ENCODE results near the gene ABR.
"Not testable (repeated sequence)": the region's sequence is repeated elsewhere in the genome, so short reads cannot be mapped to it uniquely, and the experiment has no call there.

Gene ABR

DNA sequence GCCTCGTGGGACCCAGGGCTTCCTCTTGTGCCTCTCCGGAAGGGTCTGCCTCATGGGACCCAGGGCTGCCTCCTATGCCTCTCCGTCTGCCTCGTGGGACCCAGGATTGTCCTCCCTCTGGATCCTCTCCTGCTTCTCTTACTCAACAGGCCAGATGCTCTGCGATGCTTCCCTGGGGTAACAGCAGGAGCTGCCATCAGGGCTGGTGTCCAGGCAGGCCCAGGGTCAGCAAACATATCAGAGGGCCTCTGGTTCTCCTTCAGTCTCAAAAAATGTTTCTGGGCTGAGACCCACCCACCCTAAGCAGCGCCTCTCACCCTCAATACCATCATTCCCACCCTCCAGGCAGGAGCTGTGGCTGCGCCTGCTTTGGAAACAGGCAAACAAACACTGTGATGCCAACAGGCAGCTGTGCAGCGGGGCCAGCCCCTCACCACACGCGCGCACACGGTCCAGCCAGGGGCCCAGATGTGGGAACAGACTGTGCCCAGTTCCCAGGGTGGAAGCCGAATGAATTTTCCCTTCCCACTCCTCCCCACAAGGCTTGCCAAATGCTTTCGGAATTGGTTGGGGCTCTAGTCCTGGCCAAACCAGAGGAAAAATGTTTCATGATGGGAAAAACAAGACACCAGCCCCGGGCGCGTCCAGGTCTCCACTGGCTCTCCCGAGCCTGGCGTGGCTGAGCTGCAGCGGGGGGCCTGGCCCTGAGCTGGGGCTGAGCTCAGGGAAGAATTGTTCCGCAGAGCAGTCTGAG is 171.6 kb downstream of the ABR start:
- no peak for DNase-seq (ENCODE audit: low read depth)

DNA sequence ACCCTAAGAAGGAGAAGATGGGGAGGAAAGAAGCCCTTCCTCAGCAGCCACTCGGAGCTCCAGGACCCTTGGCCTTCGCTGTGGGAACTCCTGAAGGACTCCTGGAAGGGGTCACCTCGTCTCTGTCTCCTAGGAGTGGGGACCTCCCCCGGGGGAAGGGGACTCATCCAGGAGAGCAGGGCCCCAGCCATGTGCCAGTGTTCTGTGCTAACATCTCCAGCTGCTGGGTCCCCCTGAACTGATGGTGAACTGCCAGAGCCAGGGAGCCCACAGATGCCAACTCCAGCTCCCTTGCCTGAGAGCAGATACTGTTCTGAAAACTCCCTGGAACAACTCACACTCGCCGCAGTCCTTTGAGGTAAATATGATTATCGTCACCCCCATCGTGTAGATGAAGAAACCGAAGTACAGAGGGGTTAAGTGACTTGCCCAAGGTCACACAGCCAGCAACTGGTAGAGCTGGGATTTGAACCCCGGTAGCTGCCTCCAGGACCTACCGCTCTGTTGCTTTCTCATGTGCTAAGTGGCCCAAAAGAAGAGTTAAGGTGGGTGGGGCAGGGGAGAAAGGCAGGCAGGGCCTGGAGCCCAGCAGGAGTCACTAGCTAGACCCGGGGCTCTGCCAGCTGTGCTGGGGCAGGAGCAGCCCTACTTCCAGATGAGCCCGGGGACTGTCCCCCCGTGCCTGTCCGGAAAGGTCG is 172.3 kb downstream of the ABR start:
- DNase-seq (ENCODE audit: low read depth), result no peak

DNA sequence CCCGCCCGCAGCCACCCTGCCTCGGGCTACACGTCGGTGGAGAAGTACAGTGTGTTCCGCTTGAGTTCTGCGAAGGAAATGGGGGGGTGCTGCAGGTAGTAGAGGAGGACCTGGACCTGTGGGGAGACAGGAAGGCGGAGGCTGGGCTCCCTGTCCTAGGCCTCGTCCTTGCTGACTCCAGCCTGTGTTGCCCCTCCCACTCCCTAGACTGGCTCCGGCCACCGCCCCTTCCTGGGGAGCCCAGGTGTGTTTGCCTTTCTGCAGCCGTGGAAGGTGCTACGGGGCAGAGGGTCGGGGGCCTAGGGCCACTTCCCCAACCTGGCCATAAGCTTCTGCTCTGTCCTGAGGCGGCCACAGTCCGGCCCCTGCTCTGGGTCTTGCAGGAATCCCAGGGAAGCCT is 173.7 kb downstream of the ABR start:
- DNase-seq (ENCODE audit: low read depth), result no peak

DNA sequence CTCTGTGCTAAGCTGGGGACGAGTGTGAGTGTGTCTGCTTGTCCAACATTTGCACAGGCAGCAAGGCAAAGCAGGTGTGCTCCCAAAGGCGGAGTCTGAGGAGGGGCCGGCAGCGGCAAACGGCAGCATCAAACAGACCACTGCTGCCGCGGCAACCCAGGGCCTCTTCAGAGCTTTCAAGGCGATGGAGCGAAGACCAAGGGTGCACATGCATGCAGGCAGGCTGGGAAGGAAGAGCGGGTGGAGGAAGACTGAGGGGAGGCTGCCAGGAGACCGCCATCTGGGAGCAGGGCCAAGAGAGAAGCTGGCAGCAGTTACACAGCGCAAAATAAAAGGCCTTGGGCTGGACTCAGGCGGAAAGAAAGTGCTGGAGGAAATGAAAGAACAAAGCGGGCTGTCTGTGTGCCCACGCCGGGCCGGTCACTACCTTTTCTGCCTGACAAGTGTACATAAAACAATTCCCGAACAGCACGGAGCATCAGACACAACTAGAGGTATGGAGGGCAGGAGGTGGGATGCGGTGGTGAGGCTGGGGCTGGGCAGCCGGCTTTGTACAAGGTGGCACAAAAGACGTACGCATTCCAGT is 174.3 kb downstream of the ABR start:
- no peak for DNase-seq (ENCODE audit: low read depth)

DNA sequence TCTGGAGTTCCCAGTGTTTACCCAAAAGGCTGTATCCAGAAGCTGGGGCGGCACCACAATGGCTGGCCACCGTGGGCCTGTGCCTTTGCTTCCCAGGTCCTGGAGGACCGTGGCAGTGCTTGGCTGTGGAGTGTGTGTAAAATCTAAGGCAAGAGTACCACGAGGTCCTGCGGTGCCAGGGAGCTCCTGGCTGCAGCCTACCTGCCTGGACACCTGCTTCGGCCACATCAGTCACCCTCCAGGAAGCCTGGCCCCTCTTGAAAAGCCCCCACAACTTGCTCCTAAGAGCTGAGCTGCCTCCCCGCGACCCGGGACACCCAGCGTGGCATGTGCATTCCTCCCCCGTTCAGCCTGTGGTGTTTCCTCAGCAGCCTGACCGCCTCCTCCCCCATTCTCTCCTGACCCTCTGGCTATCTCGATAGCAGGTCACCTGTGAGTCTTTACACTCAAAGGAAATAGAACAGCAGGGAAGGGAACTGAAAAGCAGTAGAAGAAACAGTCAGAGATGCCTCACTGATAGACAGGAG is 174.9 kb downstream of the ABR start:
- no peak for DNase-seq (ENCODE audit: low read depth)

DNA sequence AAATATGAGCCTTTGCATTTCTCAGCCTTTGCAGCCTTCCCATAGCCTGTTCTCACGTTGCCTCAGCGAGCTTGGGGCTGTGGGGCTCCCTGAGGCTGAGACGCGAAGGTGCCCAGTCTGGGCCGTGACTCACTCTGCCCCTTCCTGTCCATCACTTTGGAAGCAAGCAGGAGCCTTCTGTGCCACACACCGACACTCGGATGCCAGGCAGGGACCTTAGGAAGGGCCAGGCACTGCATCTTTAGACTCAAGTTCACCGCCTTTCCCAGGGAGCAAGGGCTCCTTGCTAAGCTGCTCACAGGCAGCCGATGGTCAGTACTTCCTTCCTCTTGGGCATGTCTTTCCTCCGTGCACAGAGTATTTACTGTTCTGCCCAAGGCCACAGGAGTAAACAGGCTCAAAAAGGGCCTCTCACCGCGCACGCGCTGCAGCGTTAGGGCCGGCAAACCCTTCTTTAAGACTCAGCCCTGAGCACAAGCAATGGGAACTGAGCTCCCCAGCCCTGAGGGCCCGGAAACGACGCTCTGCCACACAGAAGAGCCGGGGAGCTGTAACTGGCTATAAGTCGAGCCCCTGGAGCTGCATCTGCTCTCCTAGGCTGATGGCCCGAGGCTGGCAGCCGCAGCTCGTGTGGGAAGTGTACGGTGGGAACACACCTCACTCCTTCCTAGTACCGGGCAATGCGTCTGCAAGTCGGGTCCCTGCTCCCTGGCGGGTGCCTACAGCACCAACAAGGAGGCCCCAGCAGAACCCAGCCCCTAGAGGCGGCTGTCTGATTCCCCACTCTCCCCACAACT is 175.6 kb downstream of the ABR start:
- no peak for DNase-seq (ENCODE audit: low read depth)

DNA sequence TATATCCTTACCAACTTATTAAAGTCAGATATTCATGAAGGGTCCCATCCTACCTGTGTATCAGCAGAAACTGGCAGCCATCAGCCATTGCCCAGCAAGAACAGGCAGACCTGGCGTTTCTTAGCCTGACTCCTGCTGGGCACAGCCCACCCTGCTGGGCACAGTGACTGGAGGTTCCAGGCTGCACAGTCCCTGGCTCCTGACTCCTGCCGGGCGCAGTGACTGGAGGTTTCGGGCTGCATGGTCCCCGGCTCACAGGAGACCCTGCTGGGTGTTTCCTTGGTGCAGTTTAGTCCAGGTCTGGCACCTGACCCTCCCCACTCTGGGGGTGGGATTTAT is 176.2 kb downstream of the ABR start:
- DNase-seq (ENCODE audit: low read depth), result no peak

DNA sequence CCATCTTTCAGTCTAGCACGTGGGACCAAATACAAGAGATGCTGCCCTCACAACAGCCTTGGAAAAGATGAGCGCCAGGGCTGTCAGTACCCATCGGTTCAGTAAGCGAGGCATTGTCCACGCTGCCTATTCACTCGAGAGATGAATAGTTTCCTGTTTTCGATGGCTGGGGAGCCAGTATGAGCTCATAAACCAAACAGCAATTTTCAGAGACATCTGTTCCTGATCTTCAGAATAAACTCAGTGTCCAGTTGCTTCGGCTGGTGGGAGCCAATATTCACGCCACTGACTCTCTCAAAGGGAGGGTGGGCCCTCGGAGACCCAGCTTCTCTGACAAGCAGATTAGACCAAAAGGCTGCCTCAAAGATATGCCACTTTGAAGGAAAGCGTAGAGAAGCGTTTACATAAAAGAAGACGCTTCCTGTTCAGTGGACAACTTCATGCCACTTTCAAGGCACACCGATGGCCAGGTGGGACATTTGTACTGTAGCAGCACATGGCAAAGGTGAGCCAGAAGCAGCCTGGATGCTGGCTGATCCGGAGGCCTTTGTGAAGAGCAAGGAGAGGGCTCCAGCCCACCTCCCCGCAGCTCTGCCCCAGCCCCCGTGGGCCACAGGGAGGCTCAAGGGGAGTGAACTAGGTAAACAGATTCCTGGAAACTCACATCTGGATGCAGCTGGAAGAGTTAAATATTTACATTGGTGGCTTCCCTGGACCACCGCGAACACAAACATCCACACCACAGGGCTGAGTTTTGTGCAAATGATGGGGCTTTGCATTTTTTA is 176.8 kb downstream of the ABR start:
- no peak for DNase-seq (ENCODE audit: low read depth)

DNA sequence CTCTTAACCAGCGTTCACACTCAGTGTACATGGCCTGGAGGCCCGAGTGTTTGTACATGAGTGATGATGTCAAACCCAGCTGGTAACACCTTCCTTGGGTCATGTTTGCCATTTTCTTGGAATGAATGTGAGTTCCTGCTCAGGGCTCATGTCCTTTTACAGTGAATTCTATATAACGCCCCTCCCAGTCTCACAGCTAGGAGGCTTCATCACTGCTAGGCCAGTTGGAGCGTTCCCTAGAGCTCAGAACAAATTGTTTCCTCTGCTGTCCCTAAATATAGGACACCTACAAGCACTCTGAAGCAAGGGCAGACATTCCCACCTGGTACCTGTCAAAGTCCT is 177.4 kb downstream of the ABR start:
- DNase-seq (ENCODE audit: low read depth), result no peak

DNA sequence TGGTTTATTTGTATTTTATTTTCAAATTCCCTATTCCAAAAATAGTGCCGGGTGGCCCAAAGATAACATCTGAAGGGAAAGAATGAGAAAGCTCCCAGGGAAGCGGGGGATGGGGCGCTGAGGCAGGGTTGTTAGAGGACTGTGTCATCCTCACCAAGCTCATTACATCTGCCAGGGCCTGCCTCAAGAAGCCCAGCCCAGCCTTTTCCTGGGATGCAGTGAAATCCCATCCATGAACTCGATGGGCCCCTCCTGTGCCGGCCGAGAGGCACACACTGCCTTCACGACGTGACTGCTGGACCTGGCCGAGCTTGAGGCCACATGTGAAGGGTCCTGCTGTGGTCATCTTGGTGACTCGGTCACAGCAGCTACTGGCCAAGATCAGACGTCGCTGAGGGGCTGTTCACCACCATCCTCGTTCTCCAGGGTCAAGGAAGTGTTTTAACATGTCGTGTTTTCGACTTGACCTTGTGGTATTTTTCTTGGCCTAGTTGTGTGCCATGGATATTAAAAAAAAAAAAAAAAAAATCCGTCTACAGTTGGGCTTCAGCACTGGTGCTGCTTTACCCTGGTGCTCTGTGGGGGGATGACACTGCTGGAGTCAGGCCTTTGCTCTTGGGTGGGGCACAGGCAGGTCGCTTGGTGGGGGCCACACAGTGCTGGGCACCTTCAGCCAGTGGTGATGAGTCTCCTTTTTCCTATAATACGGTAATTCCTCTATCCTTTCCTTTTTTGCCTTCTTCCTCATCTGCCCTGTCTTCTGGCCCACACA is 178.0 kb downstream of the ABR start:
- DNase-seq (ENCODE audit: low read depth), result no peak

DNA sequence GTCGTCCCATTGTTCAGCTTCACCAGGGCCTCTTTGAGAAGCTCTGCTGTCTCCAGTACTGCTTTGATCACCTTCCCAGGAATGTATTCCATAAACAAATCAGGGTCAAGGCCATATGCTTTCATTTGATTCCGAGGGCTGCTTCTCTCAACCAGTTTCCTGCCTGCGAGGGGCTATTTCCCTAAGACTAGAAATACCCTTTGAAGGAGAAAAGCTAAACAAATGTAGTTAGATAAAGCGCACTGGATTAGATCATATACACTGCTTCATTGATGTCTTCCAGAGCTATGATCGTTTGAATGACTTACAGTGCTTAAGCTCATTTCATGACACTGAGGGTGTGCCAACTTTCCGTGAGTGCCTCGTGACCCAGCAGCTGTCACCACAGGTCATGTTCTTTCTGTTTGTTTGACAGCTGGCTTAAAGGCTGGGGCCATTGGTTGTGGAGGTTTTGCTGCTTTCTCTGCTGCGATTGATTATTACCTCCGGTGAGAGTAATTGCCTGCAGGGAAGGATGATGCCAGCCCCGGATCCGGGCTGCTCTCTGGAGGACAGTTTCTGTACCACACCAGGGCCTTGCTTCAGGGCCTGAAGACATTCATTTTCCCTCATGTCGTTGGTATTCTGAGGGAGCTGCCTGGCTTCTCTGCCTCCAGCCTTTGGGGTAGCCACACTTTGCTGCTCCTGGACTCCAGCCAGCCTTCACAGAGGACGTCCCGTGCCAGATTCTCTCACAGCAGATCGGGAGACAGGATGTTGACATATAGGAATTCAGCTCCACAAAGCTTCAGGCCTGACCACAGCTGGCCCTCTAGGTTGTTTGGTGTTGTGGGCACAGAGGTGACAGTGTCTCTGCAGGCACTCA is 179.0 kb downstream of the ABR start:
- no peak for DNase-seq (ENCODE audit: low read depth)

DNA sequence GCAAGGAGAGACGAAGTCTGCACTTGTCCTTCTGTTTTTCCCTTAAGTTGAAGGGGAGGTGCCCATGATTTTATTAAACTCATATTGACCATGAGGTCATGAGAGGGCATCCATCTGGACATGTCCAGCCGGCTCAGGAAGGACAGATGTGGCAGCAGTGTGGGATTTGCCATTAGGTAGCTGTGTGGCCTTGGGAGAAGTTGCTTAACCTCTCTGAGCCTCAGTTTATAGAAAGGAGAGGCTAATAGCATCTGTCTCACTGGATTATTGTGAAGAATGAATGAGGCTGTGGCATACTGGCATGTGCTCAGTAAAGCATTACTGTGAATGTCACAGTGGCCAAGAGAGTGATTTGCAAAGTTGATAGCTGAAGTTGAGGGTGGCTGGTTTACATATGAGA is 181.7 kb downstream of the ABR start:
- no peak for DNase-seq (ENCODE audit: low read depth)

DNA sequence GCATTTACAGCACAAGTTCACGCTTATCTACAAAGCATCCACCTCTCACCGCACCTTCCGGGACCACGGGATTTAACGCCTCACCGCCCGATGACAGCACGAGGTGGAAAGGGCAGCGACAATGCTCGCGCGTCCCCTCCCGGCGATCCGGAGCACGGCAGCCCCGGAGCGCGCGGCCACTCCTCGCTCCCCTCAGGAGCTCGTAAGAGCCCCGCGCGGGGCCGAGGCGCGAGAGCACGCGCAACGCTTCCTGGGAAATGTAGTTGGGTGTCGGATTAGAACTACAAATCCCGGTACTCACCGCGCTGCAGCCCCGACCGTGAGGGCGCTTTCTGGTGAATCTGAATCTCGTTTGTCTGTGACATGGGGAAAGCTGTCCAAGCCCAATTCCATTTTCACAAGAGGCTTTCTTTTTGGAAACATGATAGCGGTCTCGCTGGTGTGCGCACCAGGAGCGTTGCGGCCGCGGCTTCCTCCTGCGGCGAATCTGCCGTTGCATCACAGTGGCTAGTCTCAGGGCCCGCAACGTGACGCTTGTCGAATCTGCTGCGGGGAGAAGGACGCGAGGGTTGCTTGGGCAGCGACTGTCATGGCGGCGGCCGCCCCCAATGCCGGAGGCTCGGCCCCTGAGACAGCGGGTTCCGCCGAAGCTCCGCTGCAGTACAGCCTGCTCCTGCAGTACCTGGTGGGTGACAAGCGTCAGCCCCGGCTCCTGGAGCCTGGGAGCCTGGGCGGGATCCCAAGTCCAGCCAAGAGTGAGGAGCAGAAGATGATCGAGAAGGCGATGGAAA is 183.0 kb downstream of the ABR start, which contains the start of gene TIMM22:
Gene TIMM22, plus strand, starts transcription at position 576 of the 791 bp plus-strand sequence. Its CDS starts 14 bp downstream, at position 590.
- peak; percentile 82 for DNase-seq (ENCODE audit: low read depth)

DNA sequence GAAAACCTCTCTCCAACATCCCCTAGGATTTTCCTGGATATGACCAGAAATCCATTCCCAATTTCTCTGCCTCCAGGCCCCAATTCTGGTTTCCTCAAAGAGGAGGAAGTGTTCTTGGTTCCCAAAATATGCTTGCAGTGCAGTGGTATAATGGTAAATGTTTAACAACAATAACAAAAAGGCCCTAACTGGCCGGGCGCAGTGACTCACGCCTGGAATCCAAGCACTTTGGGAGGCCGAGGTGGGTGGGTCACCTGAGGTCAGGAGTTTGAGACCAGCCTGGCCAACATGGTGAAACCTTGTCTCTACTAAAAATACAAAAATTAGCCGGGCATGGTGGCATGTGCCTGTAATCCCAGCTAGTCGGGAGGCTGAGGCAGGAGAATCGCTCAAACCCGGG is 184.5 kb downstream of the ABR start:
- DNase-seq (ENCODE audit: low read depth), result not testable (repeated sequence)

DNA sequence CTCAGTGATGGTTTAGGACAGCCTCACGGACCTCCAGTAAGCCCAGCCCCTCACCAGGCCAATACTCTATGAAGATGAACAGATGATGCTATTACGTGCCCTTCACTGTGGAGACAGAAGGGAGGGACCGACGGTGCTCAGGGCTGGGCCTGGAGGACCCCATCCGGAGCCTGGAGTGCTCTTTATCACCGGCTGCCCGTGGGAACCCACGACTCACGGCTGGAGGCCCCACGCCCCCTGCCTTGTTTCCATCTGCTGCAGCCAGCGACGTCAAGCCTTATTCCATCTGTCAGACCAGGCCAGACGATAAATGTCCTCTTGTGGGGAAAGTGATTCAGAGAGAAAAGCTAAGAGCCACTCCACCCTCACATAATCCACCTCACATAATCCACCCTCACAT is 186.8 kb downstream of the ABR start:
- DNase-seq (ENCODE audit: low read depth), result no peak

DNA sequence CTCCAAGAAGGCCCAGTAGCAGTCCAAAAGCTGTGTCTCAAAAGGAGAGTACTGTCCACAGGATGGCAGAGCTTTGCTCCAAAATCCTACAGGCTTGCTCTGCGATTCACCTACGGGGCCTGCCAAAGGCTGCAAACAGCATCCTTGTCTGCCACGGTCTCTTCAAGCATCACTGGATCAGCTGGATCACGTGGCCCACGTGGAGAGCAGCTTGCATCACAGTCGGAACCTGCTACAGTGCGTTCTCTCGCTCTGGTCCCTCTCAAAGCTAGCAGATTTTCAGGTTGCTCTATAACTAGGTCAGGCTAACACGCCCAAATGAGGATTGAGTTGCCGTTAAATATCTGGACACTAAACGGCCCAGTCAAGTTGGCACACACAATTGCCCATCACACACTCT is 191.2 kb downstream of the ABR start:
- DNase-seq (ENCODE audit: low read depth), result no peak

DNA sequence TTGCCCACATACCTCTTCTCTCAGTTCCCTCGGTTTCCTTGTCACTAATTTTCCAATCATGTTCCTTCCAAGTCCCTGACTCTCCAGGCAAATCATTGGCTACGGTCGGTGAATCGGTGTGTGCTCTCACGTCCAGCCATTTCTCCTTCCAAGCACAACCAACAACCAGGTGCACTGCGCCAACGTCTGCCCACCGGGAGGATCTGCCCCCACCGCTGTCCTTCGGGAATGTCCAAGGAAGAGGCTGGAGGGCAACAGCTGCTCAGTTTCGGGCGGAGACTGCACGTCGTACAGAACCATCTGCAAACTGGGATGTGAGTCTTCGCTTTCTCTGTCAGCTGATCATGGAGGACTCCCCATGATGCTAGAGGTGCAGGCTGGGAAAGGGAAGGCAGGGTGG is 191.8 kb downstream of the ABR start:
- DNase-seq (ENCODE audit: low read depth), result no peak

DNA sequence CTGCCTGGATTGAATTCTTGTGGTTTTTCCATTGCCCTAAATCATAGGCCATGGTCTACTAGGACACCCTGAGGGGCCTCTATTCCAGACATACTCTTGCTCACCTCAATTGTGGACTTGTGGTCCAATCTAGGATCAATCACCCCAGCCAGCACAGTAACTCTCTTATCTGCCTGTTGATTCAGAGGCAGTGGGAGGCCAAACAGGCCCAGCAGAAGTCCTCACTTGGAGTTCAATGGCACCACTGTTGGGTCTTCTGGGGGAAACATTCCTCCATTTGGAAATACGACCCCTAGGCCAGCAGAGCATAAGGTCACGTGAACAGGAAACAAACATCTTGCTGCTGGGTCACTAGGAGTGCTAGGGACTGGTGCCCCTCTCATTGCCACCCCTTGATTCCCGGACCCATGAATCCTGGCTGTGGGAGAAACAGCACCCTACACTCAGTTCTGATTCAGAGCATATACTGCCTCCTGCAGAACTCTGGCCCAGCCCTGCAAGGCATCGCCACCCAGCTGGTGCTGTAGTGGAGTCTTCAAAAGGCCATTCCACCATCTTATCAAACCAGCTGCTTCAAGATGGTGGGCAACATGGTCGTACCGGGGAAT is 193.4 kb downstream of the ABR start:
- DNase-seq (ENCODE audit: low read depth), result no peak

DNA sequence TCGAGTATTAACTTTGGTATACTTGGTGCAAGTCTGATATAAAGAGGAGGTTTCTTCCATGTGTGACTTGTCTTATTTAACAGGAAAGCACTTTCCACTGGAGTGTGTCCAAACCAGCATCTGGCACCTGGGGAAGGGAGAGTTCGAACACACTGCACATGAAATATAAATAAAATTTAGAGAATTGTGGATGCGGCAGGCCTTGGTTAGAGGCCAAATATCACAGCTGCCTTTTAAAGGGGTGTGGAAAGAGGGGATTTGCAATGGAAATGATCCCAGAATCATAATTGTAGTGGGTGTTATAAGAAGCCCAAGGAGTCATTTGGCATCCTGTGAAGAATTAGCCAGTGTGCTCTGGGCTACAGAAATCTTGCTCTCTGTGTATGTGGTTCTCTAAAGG is 195.9 kb downstream of the ABR start:
- no peak for DNase-seq (ENCODE audit: low read depth)
